Trophoblast cell (in vitro differentiated cells and primary cell): ENCODE measurements around the gene NR1D2.

Experiments used
- DNase-seq, 2 donors: peaks; one replicate each; pipeline ENCODE4 v3.0.0-alpha.2; 2016
- H2AFZ ChIP-seq: 2 replicates; pipeline ENCODE4 v1.6.1; 2013; ENCODE audit warnings: low read length, moderate library complexity, mild to moderate bottlenecking; ENCODE audit not compliant: insufficient read depth, poor library complexity
- H2AK5ac ChIP-seq: 2 replicates; pipeline ENCODE4 v1.6.1; 2013; ENCODE audit warnings: mild to moderate bottlenecking, low read length
- H2BK120ac ChIP-seq: 2 replicates; pipeline ENCODE4 v1.6.1; 2013; ENCODE audit warnings: low read length, mild to moderate bottlenecking, moderate library complexity; ENCODE audit not compliant: insufficient read depth, poor library complexity
- H2BK12ac ChIP-seq: 2 replicates; pipeline ENCODE4 v1.6.1; 2013; ENCODE audit warnings: mild to moderate bottlenecking, low read length, moderate library complexity
- H2BK5ac ChIP-seq: 2 replicates; pipeline ENCODE4 v1.6.1; 2013; ENCODE audit warnings: low read length, low read depth, moderate library complexity, mild to moderate bottlenecking; ENCODE audit not compliant: poor library complexity
- H3K14ac ChIP-seq: 2 replicates; pipeline ENCODE4 v1.6.1; 2013; ENCODE audit warnings: mild to moderate bottlenecking, low read length
- H3K18ac ChIP-seq: 2 replicates; pipeline ENCODE4 v1.6.1; 2013; ENCODE audit warnings: mild to moderate bottlenecking, low read length
- H3K23ac ChIP-seq: 2 replicates; pipeline ENCODE4 v1.6.1; 2013; ENCODE audit warnings: low read length
- H3K27ac ChIP-seq: 2 replicates; pipeline ENCODE4 v1.5.1; 2013; ENCODE audit warnings: low read depth, mild to moderate bottlenecking, inconsistent platforms, low read length, moderate library complexity
- H3K27me3 ChIP-seq: 2 replicates; pipeline ENCODE4 v1.6.1; 2013; ENCODE audit warnings: inconsistent platforms, mild to moderate bottlenecking, low read length, moderate library complexity; ENCODE audit not compliant: insufficient read depth
- H3K36me3 ChIP-seq, 2 experiments: 1 replicate in 1 of 2; 2 replicates in 1 of 2; pipeline ENCODE4 v1.6.1; 2013; ENCODE audit warnings: low read length in 2 of 2, mild to moderate bottlenecking in 2 of 2, moderate library complexity in 1 of 2; ENCODE audit not compliant: insufficient read depth in 2 of 2, control insufficient read depth in 1 of 2
- H3K4ac ChIP-seq: 2 replicates; pipeline ENCODE4 v1.6.1; 2013; ENCODE audit warnings: low read depth, mild to moderate bottlenecking, low read length, moderate library complexity
- H3K4me1 ChIP-seq, 2 experiments: 1 replicate in 1 of 2; 2 replicates in 1 of 2; pipeline ENCODE4 v1.6.1; 2013; ENCODE audit warnings: low read length in 2 of 2, mild to moderate bottlenecking in 2 of 2, moderate library complexity in 1 of 2; ENCODE audit not compliant: insufficient read depth in 2 of 2, control insufficient read depth in 1 of 2
- H3K4me2 ChIP-seq: 2 replicates; pipeline ENCODE4 v1.6.1; 2013; ENCODE audit warnings: inconsistent platforms, mild to moderate bottlenecking, low read length, moderate library complexity
- H3K4me3 ChIP-seq: 2 replicates; pipeline ENCODE4 v1.5.1; 2013; ENCODE audit warnings: mild to moderate bottlenecking, low read depth, low read length, inconsistent platforms
- H3K79me1 ChIP-seq: one replicate; pipeline ENCODE4 v1.6.1; 2013; ENCODE audit warnings: low read length
- H3K79me2 ChIP-seq: 2 replicates; pipeline ENCODE4 v1.6.1; 2013; ENCODE audit warnings: low read length, mild to moderate bottlenecking; ENCODE audit not compliant: control insufficient read depth, insufficient read depth, poor library complexity
- H3K9ac ChIP-seq: 2 replicates; pipeline ENCODE4 v1.6.1; 2013; ENCODE audit warnings: mild to moderate bottlenecking, low read length
- H3K9me3 ChIP-seq: 2 replicates; pipeline ENCODE4 v1.6.1; 2013; ENCODE audit warnings: low read depth, mild to moderate bottlenecking, control low read depth, inconsistent platforms, low read length; ENCODE audit not compliant: insufficient read depth
- H4K12ac ChIP-seq: 2 replicates; pipeline ENCODE4 v1.6.1; 2013; ENCODE audit warnings: low read depth, mild to moderate bottlenecking, low read length, moderate library complexity
- H4K8ac ChIP-seq: 2 replicates; pipeline ENCODE4 v1.6.1; 2013; ENCODE audit warnings: low read depth, mild to moderate bottlenecking, low read length, moderate library complexity
- H4K91ac ChIP-seq: one replicate; pipeline ENCODE4 v1.6.1; 2013; ENCODE audit warnings: low read depth, mild to moderate bottlenecking, low read length, moderate library complexity
- WGBS: extraction: QIAGEN DNeasy Blood & Tissue Kit; methylation state at CpG from one replicate; pipeline ENCODE4 v1.1.7; 2013; ENCODE audit warnings: missing lambda C conversion rate; ENCODE audit not compliant: insufficient read length, insufficient coverage; ENCODE audit errors: extremely low coverage; 5-methylcytosine and 5-hydroxymethylcytosine counted together

Gene NR1D2

GRCh38 chr3:23981136-23981535 is 36.0 kb downstream of the NR1D2 start:
- no CpG with 5 or more reads among the region's 7 CpGs for WGBS

GRCh38 chr3:23981955-23982354 is 36.9 kb downstream of the NR1D2 start:
- no peaks in the 10 kb centered on the region for H3K79me1 ChIP-seq
- H3K79me2 ChIP-seq: no peaks in the 10 kb centered on the region
- no peaks in the 10 kb centered on the region for H3K27me3 ChIP-seq
- no peak overlapping the region for H4K8ac ChIP-seq
- no peak overlapping the region for H3K4me3 ChIP-seq
- no peak overlapping the region for H2AFZ ChIP-seq
- no peak overlapping the region for H4K91ac ChIP-seq
- no peak overlapping the region for H2BK12ac ChIP-seq
- no CpG with 5 or more reads among the region's 5 CpGs for WGBS
- H3K27ac ChIP-seq: no peak overlapping the region
- H2BK5ac ChIP-seq: no peak overlapping the region
- DNase-seq: no peak
- H4K12ac ChIP-seq: no peak overlapping the region
- H3K4me1 ChIP-seq: no peaks in the 10 kb centered on the region
- H3K18ac ChIP-seq: no peak overlapping the region
- H3K4ac ChIP-seq: no peak overlapping the region
- no peak overlapping the region for H3K23ac ChIP-seq
- H3K4me2 ChIP-seq: no peak overlapping the region
- H2AK5ac ChIP-seq: no peak overlapping the region
- no peak overlapping the region for H2BK120ac ChIP-seq
- no peak overlapping the region for H3K14ac ChIP-seq
- peaks cover 3% of the 10 kb centered on the region for H3K9me3 ChIP-seq
- peaks cover 4 to 5% of the 10 kb centered on the region in 2 experiments for H3K36me3 ChIP-seq
- H3K9ac ChIP-seq: no peak overlapping the region

More at GRCh38 chr3:23981136-23981535, 36.0 kb downstream of the NR1D2 start:
- no peak overlapping the region for H3K4ac ChIP-seq
- no peaks in the 10 kb centered on the region for H3K27me3 ChIP-seq
- DNase-seq: no peak
- H2BK5ac ChIP-seq: no peak overlapping the region
- no peak overlapping the region for H3K18ac ChIP-seq
- no peak overlapping the region for H3K9ac ChIP-seq
- H3K23ac ChIP-seq: no peak overlapping the region
- no peak overlapping the region for H3K4me2 ChIP-seq
- H3K14ac ChIP-seq: no peak overlapping the region
- H3K4me3 ChIP-seq: no peak overlapping the region
- H3K79me2 ChIP-seq: no peaks in the 10 kb centered on the region
- H3K9me3 ChIP-seq: peaks cover 3% of the 10 kb centered on the region
- no peak overlapping the region for H4K91ac ChIP-seq
- H2AK5ac ChIP-seq: no peak overlapping the region
- no peak overlapping the region for H3K27ac ChIP-seq
- no peaks in the 10 kb centered on the region for H3K79me1 ChIP-seq
- H2AFZ ChIP-seq: no peak overlapping the region
- H3K4me1 ChIP-seq: no peaks in the 10 kb centered on the region
- H2BK120ac ChIP-seq: no peak overlapping the region
- no peak overlapping the region for H2BK12ac ChIP-seq
- peaks cover 6 to 7% of the 10 kb centered on the region in 2 experiments for H3K36me3 ChIP-seq
- H4K8ac ChIP-seq: no peak overlapping the region
- no peak overlapping the region for H4K12ac ChIP-seq

- Histone ChIP-seq H3K9ac (no peak overlapping the region), H2BK5ac (no peak overlapping the region), H3K79me1 (peaks cover 2% of the 10 kb centered on the region), H2AK5ac (no peak overlapping the region), H3K4me1 (peaks cover 4% of the 10 kb centered on the region in 2 experiments), H3K79me2 (no peaks in the 10 kb centered on the region), H3K27ac (no peak overlapping the region), H4K8ac (no peak overlapping the region), H2BK120ac (no peak overlapping the region), H3K23ac (no peak overlapping the region), H3K4me2 (no peak overlapping the region), H3K4me3 (no peak overlapping the region), H3K4ac (no peak overlapping the region), H3K9me3 (peaks cover 3% of the 10 kb centered on the region), H2AFZ (no peak overlapping the region), H3K14ac (no peak overlapping the region), H4K91ac (no peak overlapping the region), H3K36me3 (peaks cover 4% of the 10 kb centered on the region in 2 experiments), H3K27me3 (no peaks in the 10 kb centered on the region), H3K18ac (no peak overlapping the region), H2BK12ac (no peak overlapping the region), H4K12ac (no peak overlapping the region)
- DNase-seq: no peak
- WGBS: no CpG with 5 or more reads among the region's 3 CpGs
Measured at GRCh38 chr3:23984934-23985333, 39.8 kb downstream of the NR1D2 start.

GRCh38 chr3:23985747-23986544 is 40.9 kb downstream of the NR1D2 start:
- no peak overlapping the region for H2AFZ ChIP-seq
- H3K9me3 ChIP-seq: peaks cover 3% of the 10 kb centered on the region
- H3K4me1 ChIP-seq: peaks cover 6 to 7% of the 10 kb centered on the region in 2 experiments
- H3K36me3 ChIP-seq: peaks cover 4% of the 10 kb centered on the region in 2 experiments
- no peak overlapping the region for H4K91ac ChIP-seq
- H3K27ac ChIP-seq: no peak overlapping the region
- no peak overlapping the region for H3K9ac ChIP-seq
- no peak overlapping the region for H4K12ac ChIP-seq
- H2BK120ac ChIP-seq: no peak overlapping the region
- no peak overlapping the region for H2BK12ac ChIP-seq
- DNase-seq: no peak
- no peak overlapping the region for H2AK5ac ChIP-seq
- no peak overlapping the region for H3K23ac ChIP-seq
- H3K27me3 ChIP-seq: no peaks in the 10 kb centered on the region
- H3K79me2 ChIP-seq: peaks cover 1% of the 10 kb centered on the region
- H3K4ac ChIP-seq: no peak overlapping the region
- H3K18ac ChIP-seq: no peak overlapping the region
- no peak overlapping the region for H4K8ac ChIP-seq
- H3K4me2 ChIP-seq: no peak overlapping the region
- peaks cover 4% of the 10 kb centered on the region for H3K79me1 ChIP-seq
- no peak overlapping the region for H3K4me3 ChIP-seq
- no peak overlapping the region for H3K14ac ChIP-seq
- no peak overlapping the region for H2BK5ac ChIP-seq
- no CpG with 5 or more reads among the region's 1 CpG for WGBS
